ENCODE data around the gene TRAF1.

DNA sequence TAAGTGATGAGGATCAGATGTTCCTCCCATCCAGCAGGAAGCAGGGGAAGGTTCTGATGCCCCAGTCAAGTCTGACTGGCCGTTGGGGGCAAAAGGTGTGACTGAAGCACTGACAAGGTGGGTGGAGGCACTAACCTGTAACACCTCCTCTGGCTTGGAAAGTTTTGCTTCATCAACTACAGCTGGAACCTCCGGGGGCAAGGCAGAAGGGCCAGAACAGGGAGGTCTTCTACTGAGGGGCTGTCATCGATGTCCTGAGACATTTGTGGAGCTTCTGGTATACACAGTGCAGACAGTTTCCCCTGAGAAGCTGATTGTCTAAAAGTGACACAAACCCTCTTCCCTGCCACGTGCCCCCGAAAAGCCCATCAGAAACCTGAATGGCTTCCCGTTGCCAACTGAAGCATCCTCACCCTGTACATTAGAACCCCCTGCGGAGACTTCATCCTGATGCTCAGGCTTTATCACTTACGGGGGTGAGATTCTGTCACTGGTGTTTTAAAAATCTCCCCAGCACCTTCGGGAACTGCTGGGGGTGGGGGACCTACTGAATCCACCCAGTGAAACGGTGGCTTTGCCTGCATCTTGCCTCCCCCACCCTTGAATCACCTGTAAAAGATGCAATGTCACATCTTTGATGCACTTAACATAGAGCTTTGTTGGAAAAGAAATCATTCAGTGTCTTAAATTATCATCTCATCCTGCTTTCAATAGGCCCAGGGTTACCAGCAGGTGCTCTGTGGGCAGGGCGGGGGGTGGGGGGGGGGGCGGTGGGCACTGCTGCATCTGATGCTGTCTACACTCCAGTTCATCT is 24.6 kb downstream of the TRAF1 start:
- no peak for TF ChIP-seq CTCF (IDR thresholded peaks at IDR 0.05 in 2 of 3, conservative IDR thresholded peaks at IDR 0.05 in 1 of 3; ENCODE audit: borderline replicate concordance in 1 of 3, insufficient read depth in 1 of 3, low read depth in 2 of 3, low read length in 2 of 3)
- TF ChIP-seq EGR1 (IDR thresholded peaks at IDR 0.05; ENCODE audit: low read depth), result no peak
- no peak for TF ChIP-seq POLR2AphosphoS5 (IDR thresholded peaks at IDR 0.05; ENCODE audit: low read depth, low read length)
- TF ChIP-seq ZBTB33 (IDR thresholded peaks at IDR 0.05; ENCODE audit: extremely low read depth, insufficient replicate concordance, low read length), result no peak
- TF ChIP-seq RAD21 (IDR thresholded peaks at IDR 0.05; ENCODE audit: low read depth), result no peak
- TF ChIP-seq EZH2 (IDR thresholded peaks at IDR 0.05), result no peak
- TF ChIP-seq POLR2A (IDR thresholded peaks at IDR 0.05; ENCODE audit: borderline replicate concordance, extremely low read depth, insufficient read depth, insufficient read length), result no peak
- TF ChIP-seq ZFX (IDR thresholded peaks at IDR 0.05), result no peak
- TF ChIP-seq EZH2phosphoT487 (IDR thresholded peaks at IDR 0.05; ENCODE audit: borderline replicate concordance), result no peak
- no peak for TF ChIP-seq REST (IDR thresholded peaks at IDR 0.05; ENCODE audit: low read depth)
- TF ChIP-seq SP1 (IDR thresholded peaks at IDR 0.05; ENCODE audit: low read depth), result no peak
- no peak for TF ChIP-seq SIN3A (IDR thresholded peaks at IDR 0.05; ENCODE audit: low read depth)
